GM23338 (cell line): ENCODE measurements around the gene FCHSD2. TPM values are rescaled to one million over a fixed set of nuclear protein-coding genes. Genes with fewer than 3 reads are reported as not detected.

Source experiments
- ATAC-seq: fragments of 200-7000 bp; cut with Tn5 transposase; 3 replicates; pipeline ENCODE4 v1.9.1; 2020
- DNase-seq: peaks from one replicate; pipeline ENCODE4 v3.0.0-alpha.2; 2015; ENCODE audit warnings: low spot score
- H2AFZ ChIP-seq: fragments of 200-600 bp; sonication (generic); 2 replicates; pipeline ENCODE4 v1.8.0; 2016; ENCODE audit warnings: antibody characterized with exemption, mild to moderate bottlenecking, moderate library complexity
- H3F3A ChIP-seq: fragments of 200-600 bp; sonication (generic); replicated peaks from 2 replicates; pipeline ENCODE4 v1.8.0; 2017; ENCODE audit warnings: antibody characterized with exemption, mixed run types, low read depth
- H3K27ac ChIP-seq: fragments of 200-600 bp; sonication (generic); 2 replicates; pipeline ENCODE4 v1.6.1; 2016; ENCODE audit warnings: low read depth
- H3K27me3 ChIP-seq: fragments of 200-600 bp; sonication (generic); 2 replicates; pipeline ENCODE4 v1.8.0; 2016; ENCODE audit warnings: mild to moderate bottlenecking, mixed run types, moderate library complexity; ENCODE audit not compliant: insufficient read depth
- H3K36me3 ChIP-seq: fragments of 200-600 bp; sonication (generic); 2 replicates; pipeline ENCODE4 v1.8.0; 2016; ENCODE audit warnings: mild to moderate bottlenecking; ENCODE audit not compliant: insufficient read depth
- H3K4me1 ChIP-seq: fragments of 200-600 bp; sonication (generic); 2 replicates; pipeline ENCODE4 v1.8.0; 2016; ENCODE audit warnings: mild to moderate bottlenecking, moderate library complexity; ENCODE audit not compliant: insufficient read depth
- H3K4me2 ChIP-seq: fragments of 200-600 bp; sonication (generic); 2 replicates; pipeline ENCODE4 v1.7.1; 2017; ENCODE audit warnings: mixed run types
- H3K4me3 ChIP-seq: fragments of 200-600 bp; sonication (generic); 2 replicates; pipeline ENCODE4 v1.6.1; 2016; ENCODE audit warnings: mixed run types
- H3K79me2 ChIP-seq: fragments of 200-600 bp; sonication (generic); replicated peaks from 2 replicates; pipeline ENCODE4 v1.8.0; 2017; ENCODE audit warnings: mild to moderate bottlenecking; ENCODE audit not compliant: insufficient read depth
- H3K9me2 ChIP-seq: fragments of 200-600 bp; sonication (generic); 2 replicates; pipeline ENCODE4 v1.8.0; 2017; ENCODE audit not compliant: insufficient read depth
- H4K20me1 ChIP-seq: fragments of 200-600 bp; sonication (generic); replicated peaks from 2 replicates; pipeline ENCODE4 v1.8.0; 2017; ENCODE audit warnings: mild to moderate bottlenecking; ENCODE audit not compliant: insufficient read depth
- H3K27ac Mint-ChIP-seq: 2 replicates; pipeline ENCODE4 v1.8.0; 2020; ENCODE audit warnings: inconsistent platforms, mild to moderate bottlenecking, moderate library complexity, mixed read lengths
- H3K27me3 Mint-ChIP-seq: 3 replicates; pipeline ENCODE4 v1.8.0; 2022; ENCODE audit warnings: low read depth, mild to moderate bottlenecking, moderate library complexity, mixed read lengths, inconsistent platforms; ENCODE audit not compliant: insufficient read depth, poor library complexity
- H3K36me3 Mint-ChIP-seq: 3 replicates; pipeline ENCODE4 v1.8.0; 2021; ENCODE audit warnings: low read depth, mild to moderate bottlenecking, inconsistent platforms, moderate library complexity, mixed read lengths
- H3K4me1 Mint-ChIP-seq: 3 replicates; pipeline ENCODE4 v1.8.0; 2020; ENCODE audit warnings: mild to moderate bottlenecking, inconsistent platforms, mixed read lengths
- H3K4me3 Mint-ChIP-seq: 3 replicates; pipeline ENCODE4 v1.8.0; 2021; ENCODE audit warnings: moderate library complexity, mild to moderate bottlenecking, inconsistent platforms, mixed read lengths
- H3K9me3 Mint-ChIP-seq: 3 replicates; pipeline ENCODE4 v1.8.0; 2020; ENCODE audit warnings: moderate library complexity, mild to moderate bottlenecking, inconsistent platforms, mixed read lengths
- CREB1 ChIP-seq: fragments of 250-450 bp; sonication (Bioruptor Pico); IDR thresholded peaks from 2 replicates; pipeline ENCODE4 v1.5.0; 2020; ENCODE audit warnings: low read depth, mild to moderate bottlenecking, moderate library complexity
- EZH2 ChIP-seq: fragments of 200-600 bp; sonication (generic); IDR thresholded peaks from one replicate; pipeline ENCODE4 v1.8.0; 2017; ENCODE audit warnings: antibody characterized with exemption, mild to moderate bottlenecking, low read depth; ENCODE audit not compliant: unreplicated experiment
- JUNB ChIP-seq: IDR thresholded peaks from one replicate; pipeline ENCODE4 v1.6.1; 2016; ENCODE audit warnings: antibody characterized with exemption; ENCODE audit not compliant: unreplicated experiment
- NANOG ChIP-seq: IDR thresholded peaks from 2 replicates; pipeline ENCODE4 v1.6.1; 2016; ENCODE audit warnings: antibody characterized with exemption, borderline replicate concordance
- POLR2AphosphoS5 ChIP-seq: IDR thresholded peaks from 2 replicates; pipeline ENCODE4 v1.6.1; 2016; ENCODE audit warnings: antibody characterized with exemption, low read depth
- STAT1 ChIP-seq: IDR thresholded peaks from one replicate; pipeline ENCODE4 v1.6.1; 2016; ENCODE audit warnings: antibody characterized with exemption; ENCODE audit not compliant: unreplicated experiment
- ZNF114 ChIP-seq: fragments of 250-450 bp; sonication (Bioruptor Pico); IDR thresholded peaks from 2 replicates; pipeline ENCODE4 v1.5.0; 2020; ENCODE audit warnings: mild to moderate bottlenecking, moderate library complexity
- polyA plus RNA-seq: library from polyadenylated mRNA; unstranded; fragments of >200 nt; fragmentation: Nextera tagmentation; extraction: Ambion mirVana; gene quantifications from 2 replicates; pipeline ENCODE4 v1.2.1, GENCODE V29; 2016
- total RNA-seq: library from RNA; depleted of rRNA; stranded (reverse); fragments of >200 nt; shearing (Covaris generic); gene quantifications from 2 replicates; pipeline ENCODE4 v1.2.3, GENCODE V29; 2014
- TF ChIP-seq, protein P1 (sequence below): IDR thresholded peaks from 2 replicates; pipeline ENCODE4 v1.6.1; 2016; ENCODE audit warnings: antibody characterized with exemption
- TF ChIP-seq, protein P2 (sequence below): IDR thresholded peaks from one replicate; pipeline ENCODE4 v1.6.1; 2018; ENCODE audit warnings: antibody characterized with exemption; ENCODE audit not compliant: unreplicated experiment
- TF ChIP-seq, protein P3 (sequence below), 2 experiments: fragments of 200-600 bp in 1 of 2; sonication (generic) in 1 of 2; conservative IDR thresholded peaks; 2 replicates each; pipeline versions ENCODE4 v1.5.1 to v1.6.1; 2016 to 2017; ENCODE audit warnings: antibody characterized with exemption in 2 of 2, low read depth in 2 of 2, mild to moderate bottlenecking in 2 of 2, moderate library complexity in 1 of 2

The FCHSD2 gene
- total and polyA plus RNA-seq, 2 experiments from 2014 or later: 3.6 to 5.2 TPM

DNA sequence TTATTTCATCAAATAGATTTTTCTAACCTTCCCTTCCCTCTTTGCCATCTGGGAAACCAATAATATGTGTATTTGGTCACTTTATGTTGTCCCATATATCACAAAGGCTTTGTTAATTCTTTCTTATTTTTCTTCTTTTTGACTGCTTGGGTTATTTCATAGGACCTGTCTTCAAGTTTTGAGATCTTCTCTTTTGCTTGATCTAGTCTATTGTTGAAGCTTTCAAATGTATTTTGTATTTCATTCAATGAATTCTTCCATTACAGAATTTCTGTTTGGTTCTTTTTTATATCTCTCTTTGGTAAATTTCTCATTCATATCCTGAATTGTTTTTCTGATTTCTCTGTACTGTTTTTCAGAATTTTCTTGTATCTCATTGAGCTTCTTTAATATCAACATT is 132.1 kb downstream of the FCHSD2 start (continued):
- TF ChIP-seq, protein P1, sequence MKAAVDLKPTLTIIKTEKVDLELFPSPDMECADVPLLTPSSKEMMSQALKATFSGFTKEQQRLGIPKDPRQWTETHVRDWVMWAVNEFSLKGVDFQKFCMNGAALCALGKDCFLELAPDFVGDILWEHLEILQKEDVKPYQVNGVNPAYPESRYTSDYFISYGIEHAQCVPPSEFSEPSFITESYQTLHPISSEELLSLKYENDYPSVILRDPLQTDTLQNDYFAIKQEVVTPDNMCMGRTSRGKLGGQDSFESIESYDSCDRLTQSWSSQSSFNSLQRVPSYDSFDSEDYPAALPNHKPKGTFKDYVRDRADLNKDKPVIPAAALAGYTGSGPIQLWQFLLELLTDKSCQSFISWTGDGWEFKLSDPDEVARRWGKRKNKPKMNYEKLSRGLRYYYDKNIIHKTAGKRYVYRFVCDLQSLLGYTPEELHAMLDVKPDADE: no peak
- TF ChIP-seq POLR2AphosphoS5 (no peak), ZNF114 (no peak), STAT1 (no peak), CREB1 (CRISPR knock-in tag) (no peak), NANOG (no peak)
- TF ChIP-seq, protein P2, sequence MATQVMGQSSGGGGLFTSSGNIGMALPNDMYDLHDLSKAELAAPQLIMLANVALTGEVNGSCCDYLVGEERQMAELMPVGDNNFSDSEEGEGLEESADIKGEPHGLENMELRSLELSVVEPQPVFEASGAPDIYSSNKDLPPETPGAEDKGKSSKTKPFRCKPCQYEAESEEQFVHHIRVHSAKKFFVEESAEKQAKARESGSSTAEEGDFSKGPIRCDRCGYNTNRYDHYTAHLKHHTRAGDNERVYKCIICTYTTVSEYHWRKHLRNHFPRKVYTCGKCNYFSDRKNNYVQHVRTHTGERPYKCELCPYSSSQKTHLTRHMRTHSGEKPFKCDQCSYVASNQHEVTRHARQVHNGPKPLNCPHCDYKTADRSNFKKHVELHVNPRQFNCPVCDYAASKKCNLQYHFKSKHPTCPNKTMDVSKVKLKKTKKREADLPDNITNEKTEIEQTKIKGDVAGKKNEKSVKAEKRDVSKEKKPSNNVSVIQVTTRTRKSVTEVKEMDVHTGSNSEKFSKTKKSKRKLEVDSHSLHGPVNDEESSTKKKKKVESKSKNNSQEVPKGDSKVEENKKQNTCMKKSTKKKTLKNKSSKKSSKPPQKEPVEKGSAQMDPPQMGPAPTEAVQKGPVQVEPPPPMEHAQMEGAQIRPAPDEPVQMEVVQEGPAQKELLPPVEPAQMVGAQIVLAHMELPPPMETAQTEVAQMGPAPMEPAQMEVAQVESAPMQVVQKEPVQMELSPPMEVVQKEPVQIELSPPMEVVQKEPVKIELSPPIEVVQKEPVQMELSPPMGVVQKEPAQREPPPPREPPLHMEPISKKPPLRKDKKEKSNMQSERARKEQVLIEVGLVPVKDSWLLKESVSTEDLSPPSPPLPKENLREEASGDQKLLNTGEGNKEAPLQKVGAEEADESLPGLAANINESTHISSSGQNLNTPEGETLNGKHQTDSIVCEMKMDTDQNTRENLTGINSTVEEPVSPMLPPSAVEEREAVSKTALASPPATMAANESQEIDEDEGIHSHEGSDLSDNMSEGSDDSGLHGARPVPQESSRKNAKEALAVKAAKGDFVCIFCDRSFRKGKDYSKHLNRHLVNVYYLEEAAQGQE: no peak
- TF ChIP-seq, protein P3, sequence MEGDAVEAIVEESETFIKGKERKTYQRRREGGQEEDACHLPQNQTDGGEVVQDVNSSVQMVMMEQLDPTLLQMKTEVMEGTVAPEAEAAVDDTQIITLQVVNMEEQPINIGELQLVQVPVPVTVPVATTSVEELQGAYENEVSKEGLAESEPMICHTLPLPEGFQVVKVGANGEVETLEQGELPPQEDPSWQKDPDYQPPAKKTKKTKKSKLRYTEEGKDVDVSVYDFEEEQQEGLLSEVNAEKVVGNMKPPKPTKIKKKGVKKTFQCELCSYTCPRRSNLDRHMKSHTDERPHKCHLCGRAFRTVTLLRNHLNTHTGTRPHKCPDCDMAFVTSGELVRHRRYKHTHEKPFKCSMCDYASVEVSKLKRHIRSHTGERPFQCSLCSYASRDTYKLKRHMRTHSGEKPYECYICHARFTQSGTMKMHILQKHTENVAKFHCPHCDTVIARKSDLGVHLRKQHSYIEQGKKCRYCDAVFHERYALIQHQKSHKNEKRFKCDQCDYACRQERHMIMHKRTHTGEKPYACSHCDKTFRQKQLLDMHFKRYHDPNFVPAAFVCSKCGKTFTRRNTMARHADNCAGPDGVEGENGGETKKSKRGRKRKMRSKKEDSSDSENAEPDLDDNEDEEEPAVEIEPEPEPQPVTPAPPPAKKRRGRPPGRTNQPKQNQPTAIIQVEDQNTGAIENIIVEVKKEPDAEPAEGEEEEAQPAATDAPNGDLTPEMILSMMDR (conservative IDR thresholded peaks at IDR 0.05; ENCODE audit: low read depth in 2 of 2): no peak

- Mint-ChIP-seq H3K9me3 (no peaks in the 10 kb centered on the region), H3K27ac (no peak overlapping the region), H3K4me1 (0 out of 3 replicates have a peak, but pooled peaks cover 2% of the 10 kb centered on the region), H3K4me3 (no peak overlapping the region), H3K27me3 (peaks cover 1% of the 10 kb centered on the region), H3K36me3 (no peaks in the 10 kb centered on the region)
- Histone ChIP-seq H4K20me1 (0 out of 2 replicates have a peak, but pooled peaks cover under 1% of the 10 kb centered on the region), H3K36me3 (no peaks in the 10 kb centered on the region), H3K4me2 (no peak overlapping the region), H3K4me3 (no peak overlapping the region), H3K9me2 (no peaks in the 10 kb centered on the region), H3K4me1 (no peaks in the 10 kb centered on the region), H2AFZ (no peak overlapping the region), H3K27ac (no peak overlapping the region), H3K79me2 (no peaks in the 10 kb centered on the region), H3F3A (no peaks in the 10 kb centered on the region), H3K27me3 (no peaks in the 10 kb centered on the region; the same call in 1 of the 2 replicates)
- no peak for ATAC-seq
- DNase-seq: no peak
- TF ChIP-seq EZH2 (no peak), STAT1 (no peak), CREB1 (CRISPR knock-in tag) (no peak), ZNF114 (no peak), NANOG (no peak), JUNB (no peak)
- TF ChIP-seq, protein P3 (conservative IDR thresholded peaks at IDR 0.05; ENCODE audit: low read depth in 2 of 2): no peak
- TF ChIP-seq, protein P2: no peak
- TF ChIP-seq, protein P1: no peak
Measured at GRCh38 chr11:73004088-73004487, 138.0 kb downstream of the FCHSD2 start.
